Hindlimb muscle (tissue), 1 donor: ENCODE measurements around the gene SPACA9. TPM values are rescaled to one million over a fixed set of nuclear protein-coding genes. Genes with fewer than 3 reads are reported as not detected.

Experiments used
- DNase-seq: peaks from one replicate; pipeline ENCODE4 v3.0.0-alpha.2; 2013
- polyA plus RNA-seq: library from polyadenylated mRNA; unstranded; fragments of 120-200 nt; gene quantifications from one replicate; pipeline ENCODE4 v1.2.1, GENCODE V29; 2013; ENCODE audit not compliant: insufficient read length

Gene SPACA9
- polyA plus RNA-seq, 1 donor, result 3.3 TPM

- no peak for DNase-seq
Observed at GRCh38 chr9:132894862-132895835, 16.5 kb downstream of the SPACA9 start.

GRCh38 chr9:132896264-132896663 lies 17.6 kb downstream of the SPACA9 start:
- DNase-seq, result no peak

- DNase-seq, result no peak
Observed at GRCh38 chr9:132896906-132897305, 18.2 kb downstream of the SPACA9 start.

GRCh38 chr9:132898051-132898450 lies 19.4 kb downstream of the SPACA9 start:
- no peak for DNase-seq

- peak; percentile 85 for DNase-seq
Observed at GRCh38 chr9:132901858-132902831, 23.4 kb downstream of the SPACA9 start.

GRCh38 chr9:132903574-132904492 lies 25.1 kb downstream of the SPACA9 start:
- DNase-seq, result no peak

GRCh38 chr9:132905726-132906125 lies 27.0 kb downstream of the SPACA9 start:
- DNase-seq, result no peak

- DNase-seq, result no peak
Observed at GRCh38 chr9:132908635-132909034, 29.9 kb downstream of the SPACA9 start.

GRCh38 chr9:132909311-132909710 lies 30.6 kb downstream of the SPACA9 start:
- DNase-seq, result no peak

- no peak for DNase-seq
Observed at GRCh38 chr9:132910376-132910775, 31.7 kb downstream of the SPACA9 start.

- DNase-seq, result no peak
Observed at GRCh38 chr9:132912131-132912530, 33.4 kb downstream of the SPACA9 start.

GRCh38 chr9:132914924-132915323 lies 36.2 kb downstream of the SPACA9 start:
- no peak for DNase-seq

GRCh38 chr9:132919614-132920268 lies 41.0 kb downstream of the SPACA9 start:
- DNase-seq, result no peak

GRCh38 chr9:132923346-132923902 lies 44.7 kb downstream of the SPACA9 start:
- no peak for DNase-seq

- no peak for DNase-seq
Observed at GRCh38 chr9:132927704-132928103, 49.0 kb downstream of the SPACA9 start.

- no peak for DNase-seq
Observed at GRCh38 chr9:132931178-132931735, 52.6 kb downstream of the SPACA9 start.

GRCh38 chr9:132935026-132935425 lies 56.3 kb downstream of the SPACA9 start:
- DNase-seq, result no peak

GRCh38 chr9:132937463-132937901 lies 58.8 kb downstream of the SPACA9 start:
- DNase-seq, result no peak

GRCh38 chr9:132939169-132939568 lies 60.5 kb downstream of the SPACA9 start:
- no peak for DNase-seq
